ENCODE measurements around the gene ARHGAP25.

DNA sequence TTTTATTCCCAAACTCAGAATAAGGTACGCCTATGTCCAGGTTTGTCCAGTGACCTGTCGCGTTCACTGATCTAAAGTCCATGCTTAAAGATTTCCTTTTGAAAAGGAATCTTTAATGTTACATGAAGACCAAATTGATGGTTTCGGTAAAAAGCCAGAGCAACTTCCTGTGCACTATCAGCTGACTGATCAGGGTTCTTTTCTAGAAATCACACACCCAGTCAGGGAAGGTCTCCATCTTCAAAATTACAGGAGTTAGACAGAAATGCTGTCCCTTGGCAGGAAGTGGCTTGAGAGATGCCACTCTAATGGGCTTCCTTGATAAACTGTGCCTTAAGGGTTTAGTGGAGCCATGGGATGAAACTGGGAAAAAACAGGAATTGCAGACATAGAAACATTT is 14.7 kb upstream of the ARHGAP25 start:
- TF ChIP-seq EZH2 (IDR thresholded peaks at IDR 0.05; ENCODE audit: borderline replicate concordance, low read depth, low read length, severe bottlenecking) = no peak
- TF ChIP-seq POLR2A (IDR thresholded peaks at IDR 0.05; ENCODE audit: low read depth, low read length) = no peak

Data from endothelial cell of umbilical vein (primary cell).